GM12878 (cell line): Measurements from ENCODE around the gene KCNJ12.
"Not testable (repeated sequence)": the region's sequence is repeated elsewhere in the genome, so short reads cannot be mapped to it uniquely, and the experiment has no call there.

Source experiments
- CREM ChIP-seq: IDR thresholded peaks from 2 replicates; pipeline ENCODE4 v1.6.1; 2014; ENCODE audit warnings: antibody characterized with exemption, low read depth
- DPF2 ChIP-seq: fragments of 450-650 bp; IDR thresholded peaks from 2 replicates; pipeline ENCODE4 v1.6.1; 2017; ENCODE audit warnings: mild to moderate bottlenecking
- FOS ChIP-seq: IDR thresholded peaks from 3 replicates; pipeline ENCODE4 v1.6.1; 2011; ENCODE audit warnings: borderline replicate concordance; ENCODE audit not compliant: insufficient read length; ENCODE audit errors: extremely low read depth
- FOXK2 ChIP-seq: fragments of 450-650 bp; IDR thresholded peaks from 2 replicates; pipeline ENCODE4 v1.6.1; 2017; ENCODE audit warnings: mild to moderate bottlenecking, moderate library complexity
- NR2C2 ChIP-seq: IDR thresholded peaks from 2 replicates; pipeline ENCODE4 v1.6.1; 2011; ENCODE audit warnings: borderline replicate concordance, low read depth; ENCODE audit not compliant: control insufficient read depth, insufficient read length
- POLR2A ChIP-seq: IDR thresholded peaks from 2 replicates; pipeline ENCODE4 v1.6.1; 2011; ENCODE audit warnings: low read depth, mild to moderate bottlenecking, low read length
- RAD21 ChIP-seq: IDR thresholded peaks from 2 replicates; pipeline ENCODE4 v1.6.1; 2011; ENCODE audit warnings: mild to moderate bottlenecking, low read depth, low read length, moderate library complexity; ENCODE audit not compliant: insufficient read depth
- TCF7 ChIP-seq: IDR thresholded peaks from 2 replicates; pipeline ENCODE4 v1.6.1; 2014; ENCODE audit warnings: antibody characterized with exemption, borderline replicate concordance
- ZNF24 ChIP-seq: fragments of 450-650 bp; IDR thresholded peaks from 2 replicates; pipeline ENCODE4 v1.6.1; 2017; ENCODE audit warnings: antibody characterized with exemption, mild to moderate bottlenecking
- ZNF274 ChIP-seq: IDR thresholded peaks from one replicate; pipeline ENCODE4 v1.8.0; 2011; ENCODE audit not compliant: insufficient read length, insufficient read depth
- TF ChIP-seq, protein P1 (sequence below), 3 experiments: IDR thresholded peaks in 2 of 3; conservative IDR thresholded peaks in 1 of 3; 2 replicates each; pipeline ENCODE4 v1.5.1; 2011; ENCODE audit warnings: low read depth in 3 of 3, low read length in 3 of 3, mild to moderate bottlenecking in 3 of 3, control low read depth in 2 of 3, moderate library complexity in 2 of 3, inconsistent platforms in 1 of 3, mixed read lengths in 1 of 3; ENCODE audit not compliant: control insufficient read depth in 2 of 3, insufficient read depth in 1 of 3; ENCODE audit errors: extremely low read depth in 1 of 3
- TF ChIP-seq, protein P2 (sequence below): fragments of 150-350 bp; IDR thresholded peaks from 2 replicates; pipeline ENCODE4 v1.6.1; 2016; ENCODE audit warnings: low read depth, low read length

DNA sequence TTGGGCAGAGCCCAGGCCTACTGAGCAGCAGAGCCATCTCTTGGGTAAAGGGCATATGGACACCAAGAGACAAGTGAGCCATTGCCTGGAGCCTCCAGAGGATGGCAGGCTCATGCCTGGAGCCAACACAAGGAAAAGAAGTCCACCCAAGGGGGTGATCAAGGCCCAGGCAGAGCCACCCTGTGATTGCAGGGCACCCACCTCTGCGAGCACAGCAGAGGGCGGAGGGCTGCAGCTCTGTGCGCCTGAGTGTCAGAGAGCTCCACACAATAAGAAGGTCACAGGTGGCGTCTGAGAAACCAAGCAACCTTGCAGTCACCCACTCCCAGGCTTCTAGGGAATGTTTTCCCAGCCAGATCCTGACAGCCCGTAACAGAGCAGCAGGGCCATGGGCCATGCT lies 57.8 kb downstream of the KCNJ12 start:
- not testable (repeated sequence) for TF ChIP-seq ZNF274, POLR2A, CREM, ZNF24, DPF2, TCF7, FOS, RAD21, FOXK2, NR2C2
- TF ChIP-seq, protein P1, sequence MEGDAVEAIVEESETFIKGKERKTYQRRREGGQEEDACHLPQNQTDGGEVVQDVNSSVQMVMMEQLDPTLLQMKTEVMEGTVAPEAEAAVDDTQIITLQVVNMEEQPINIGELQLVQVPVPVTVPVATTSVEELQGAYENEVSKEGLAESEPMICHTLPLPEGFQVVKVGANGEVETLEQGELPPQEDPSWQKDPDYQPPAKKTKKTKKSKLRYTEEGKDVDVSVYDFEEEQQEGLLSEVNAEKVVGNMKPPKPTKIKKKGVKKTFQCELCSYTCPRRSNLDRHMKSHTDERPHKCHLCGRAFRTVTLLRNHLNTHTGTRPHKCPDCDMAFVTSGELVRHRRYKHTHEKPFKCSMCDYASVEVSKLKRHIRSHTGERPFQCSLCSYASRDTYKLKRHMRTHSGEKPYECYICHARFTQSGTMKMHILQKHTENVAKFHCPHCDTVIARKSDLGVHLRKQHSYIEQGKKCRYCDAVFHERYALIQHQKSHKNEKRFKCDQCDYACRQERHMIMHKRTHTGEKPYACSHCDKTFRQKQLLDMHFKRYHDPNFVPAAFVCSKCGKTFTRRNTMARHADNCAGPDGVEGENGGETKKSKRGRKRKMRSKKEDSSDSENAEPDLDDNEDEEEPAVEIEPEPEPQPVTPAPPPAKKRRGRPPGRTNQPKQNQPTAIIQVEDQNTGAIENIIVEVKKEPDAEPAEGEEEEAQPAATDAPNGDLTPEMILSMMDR (IDR thresholded peaks at IDR 0.05 in 2 of 3, conservative IDR thresholded peaks at IDR 0.05 in 1 of 3; ENCODE audit: control insufficient read depth in 2 of 3, extremely low read depth in 1 of 3, insufficient read depth in 1 of 3, low read depth in 3 of 3, low read length in 3 of 3): not testable (repeated sequence)
- TF ChIP-seq, protein P2, sequence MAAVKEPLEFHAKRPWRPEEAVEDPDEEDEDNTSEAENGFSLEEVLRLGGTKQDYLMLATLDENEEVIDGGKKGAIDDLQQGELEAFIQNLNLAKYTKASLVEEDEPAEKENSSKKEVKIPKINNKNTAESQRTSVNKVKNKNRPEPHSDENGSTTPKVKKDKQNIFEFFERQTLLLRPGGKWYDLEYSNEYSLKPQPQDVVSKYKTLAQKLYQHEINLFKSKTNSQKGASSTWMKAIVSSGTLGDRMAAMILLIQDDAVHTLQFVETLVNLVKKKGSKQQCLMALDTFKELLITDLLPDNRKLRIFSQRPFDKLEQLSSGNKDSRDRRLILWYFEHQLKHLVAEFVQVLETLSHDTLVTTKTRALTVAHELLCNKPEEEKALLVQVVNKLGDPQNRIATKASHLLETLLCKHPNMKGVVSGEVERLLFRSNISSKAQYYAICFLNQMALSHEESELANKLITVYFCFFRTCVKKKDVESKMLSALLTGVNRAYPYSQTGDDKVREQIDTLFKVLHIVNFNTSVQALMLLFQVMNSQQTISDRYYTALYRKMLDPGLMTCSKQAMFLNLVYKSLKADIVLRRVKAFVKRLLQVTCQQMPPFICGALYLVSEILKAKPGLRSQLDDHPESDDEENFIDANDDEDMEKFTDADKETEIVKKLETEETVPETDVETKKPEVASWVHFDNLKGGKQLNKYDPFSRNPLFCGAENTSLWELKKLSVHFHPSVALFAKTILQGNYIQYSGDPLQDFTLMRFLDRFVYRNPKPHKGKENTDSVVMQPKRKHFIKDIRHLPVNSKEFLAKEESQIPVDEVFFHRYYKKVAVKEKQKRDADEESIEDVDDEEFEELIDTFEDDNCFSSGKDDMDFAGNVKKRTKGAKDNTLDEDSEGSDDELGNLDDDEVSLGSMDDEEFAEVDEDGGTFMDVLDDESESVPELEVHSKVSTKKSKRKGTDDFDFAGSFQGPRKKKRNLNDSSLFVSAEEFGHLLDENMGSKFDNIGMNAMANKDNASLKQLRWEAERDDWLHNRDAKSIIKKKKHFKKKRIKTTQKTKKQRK: not testable (repeated sequence)
